ENCODE results near the gene PPM1H.

The PPM1H gene

GRCh38 chr12:62860501-62861411 lies 74.2 kb downstream of the PPM1H start:
- TF ChIP-seq CTCF (conservative IDR thresholded peaks at IDR 0.05; ENCODE audit: low read depth): no peak
- ChIA-PET CTCF (no interaction called here), POLR2A (ENCODE audit: low non-redundant PET) (no interaction called here)
- no peak for DNase-seq (ENCODE audit: low spot score)
- no peak overlapping the region for H3K27ac ChIP-seq

- DNase-seq (ENCODE audit: low spot score): no peak
- no peak for TF ChIP-seq CTCF (conservative IDR thresholded peaks at IDR 0.05; ENCODE audit: low read depth)
- CTCF ChIA-PET: no interaction called here
- H3K27ac ChIP-seq: no peak overlapping the region
- POLR2A ChIA-PET (ENCODE audit: low non-redundant PET): no interaction called here
Observed at GRCh38 chr12:62860020-62860419, 74.9 kb downstream of the PPM1H start.

- ChIA-PET POLR2A (ENCODE audit: low non-redundant PET) (no interaction called here), CTCF (interaction anchor here (0.5 kb wide), 1 partner anchor 11 kb away, joined by 3 read pairs; no protein-coding TSS in a partner anchor)
- no peak for DNase-seq (ENCODE audit: low spot score)
- no peak overlapping the region for H3K27ac ChIP-seq
- TF ChIP-seq CTCF (conservative IDR thresholded peaks at IDR 0.05; ENCODE audit: low read depth): no peak
Observed at GRCh38 chr12:62859321-62859737, 75.6 kb downstream of the PPM1H start.

- DNase-seq (ENCODE audit: low spot score): no peak
- no peak overlapping the region for H3K27ac ChIP-seq
- ChIA-PET POLR2A (ENCODE audit: low non-redundant PET) (no interaction called here), CTCF (no interaction called here)
- TF ChIP-seq CTCF (conservative IDR thresholded peaks at IDR 0.05; ENCODE audit: low read depth): no peak
Observed at GRCh38 chr12:62856454-62856853, 78.5 kb downstream of the PPM1H start.

- ChIA-PET CTCF (interaction anchor here (0.7 kb wide), 1 partner anchor 134 kb away, joined by 5 read pairs; no protein-coding TSS in a partner anchor), POLR2A (ENCODE audit: low non-redundant PET) (no interaction called here)
- H3K27ac ChIP-seq: no peak overlapping the region
- no peak for DNase-seq (ENCODE audit: low spot score)
- TF ChIP-seq CTCF (conservative IDR thresholded peaks at IDR 0.05; ENCODE audit: low read depth): no peak
Observed at GRCh38 chr12:62854024-62854423, 80.9 kb downstream of the PPM1H start.

GRCh38 chr12:62849398-62849797 lies 85.6 kb downstream of the PPM1H start:
- POLR2A ChIA-PET (ENCODE audit: low non-redundant PET): no interaction called here
- CTCF ChIA-PET: interaction anchor here (0.6 kb wide), 1 partner anchor 326 kb away, joined by 6 read pairs; no protein-coding TSS in a partner anchor
- no peak overlapping the region for H3K27ac ChIP-seq

More at GRCh38 chr12:62849398-62849797, 85.6 kb downstream of the PPM1H start:
- no peak for TF ChIP-seq CTCF (conservative IDR thresholded peaks at IDR 0.05; ENCODE audit: low read depth)
- no peak for DNase-seq (ENCODE audit: low spot score)

All from RWPE1 (cell line).